Activated T-cell treated with anti-CD3 and anti-CD28 coated beads, Interleukin-2, amount 50 U/mL, for 72 hours (primary cell): ENCODE measurements around the gene DNAJC12. TPM values are rescaled to one million over a fixed set of nuclear protein-coding genes. Genes with fewer than 3 reads are reported as not detected.
"Not testable (repeated sequence)": the region's sequence is repeated elsewhere in the genome, so short reads cannot be mapped to it uniquely, and the experiment has no call there.

Source experiments
- ATAC-seq, 2 donors: fragments of 150-1000 bp; cut with Tn5 transposase; replicated peaks in 1 of 2; 2 replicates each; pipeline ENCODE4 v1.10.0; 2021; ENCODE audit warnings: moderate library complexity in 2 of 2, mild to moderate bottlenecking in 1 of 2
- DNase-seq, 2 donors: peaks; one replicate each; pipeline ENCODE4 v3.0.0; 2021 to 2022; ENCODE audit warnings: mixed read lengths in 1 of 2
- H3K27ac Mint-ChIP-seq: one replicate; pipeline ENCODE4 v1.8.0; 2022; ENCODE audit warnings: mild to moderate bottlenecking, moderate library complexity, mixed read lengths
- H3K27me3 Mint-ChIP-seq: one replicate; pipeline ENCODE4 v1.8.0; 2022; ENCODE audit warnings: low read depth, mixed read lengths
- H3K36me3 Mint-ChIP-seq, 2 donors: one replicate each; pipeline ENCODE4 v1.8.0; 2022; ENCODE audit warnings: mixed read lengths in 2 of 2, mild to moderate bottlenecking in 1 of 2; ENCODE audit not compliant: insufficient read depth in 2 of 2
- H3K4me1 Mint-ChIP-seq: one replicate; pipeline ENCODE4 v1.8.0; 2022; ENCODE audit warnings: low read depth, mixed read lengths
- H3K4me3 Mint-ChIP-seq, 2 donors: one replicate each; pipeline ENCODE4 v1.8.0; 2022; ENCODE audit warnings: mild to moderate bottlenecking in 2 of 2, mixed read lengths in 2 of 2, moderate library complexity in 2 of 2
- H3K9me3 Mint-ChIP-seq, 2 donors: one replicate each; pipeline ENCODE4 v1.8.0; 2022; ENCODE audit warnings: mixed read lengths in 2 of 2
- total RNA-seq, 2 donors: library from RNA; stranded (reverse); gene quantifications; one replicate each; pipeline ENCODE4 v1.2.3, GENCODE V29; 2022

Gene DNAJC12
- total RNA-seq, 2 donors from 2014 or later, result 35.6 to 36.4 TPM

GRCh38 chr10:67762567-67762966, 75.4 kb downstream of the DNAJC12 start:
- Mint-ChIP-seq H3K4me3 (peak overlapping the region in 1 of 2 donors; percentile 13), H3K27ac (peak overlapping the region; percentile 77), H3K4me1 (peaks cover 29% of the 10 kb centered on the region)
- H3K9me3 Mint-ChIP-seq, DNase-seq, H3K36me3 Mint-ChIP-seq, ATAC-seq, H3K27me3 Mint-ChIP-seq: not testable (repeated sequence)

GRCh38 chr10:67760272-67760671, 77.7 kb downstream of the DNAJC12 start:
- H3K36me3 Mint-ChIP-seq, result peaks cover 0 to 1% of the 10 kb centered on the region in 2 donors
- H3K27ac Mint-ChIP-seq, result no peak overlapping the region
- H3K27me3 Mint-ChIP-seq, result no peaks in the 10 kb centered on the region
- H3K9me3 Mint-ChIP-seq, result no peaks in the 10 kb centered on the region
- no peak overlapping the region for H3K4me3 Mint-ChIP-seq
- peaks cover 30% of the 10 kb centered on the region for H3K4me1 Mint-ChIP-seq
- DNase-seq (no peak), ATAC-seq (no peak)

Other genes starting within 250 kb of the DNAJC12 start
- gene CTNNA3, start 142.0 kb downstream of the DNAJC12 start, total RNA-seq, result under 1 TPM; 0.25 to 0.74 TPM
- gene SIRT1, start 46.5 kb upstream of the DNAJC12 start, total RNA-seq, result 10 to 100 TPM; 42.6 to 46.6 TPM
- gene HERC4, start 237.1 kb upstream of the DNAJC12 start, total RNA-seq, result 10 to 100 TPM; 73.5 to 85.6 TPM